GM21825 (cell line): ENCODE measurements around the gene FBXO42.
"Not testable (repeated sequence)": the region's sequence is repeated elsewhere in the genome, so short reads cannot be mapped to it uniquely, and the experiment has no call there.

Experiments
- ATAC-seq: cut with Tn5 transposase; IDR thresholded peaks from one replicate; pipeline ENCODE4 v1.9.1; 2021; ENCODE audit warnings: mild to moderate bottlenecking, moderate library complexity; ENCODE audit not compliant: unreplicated experiment

FBXO42 gene

DNA sequence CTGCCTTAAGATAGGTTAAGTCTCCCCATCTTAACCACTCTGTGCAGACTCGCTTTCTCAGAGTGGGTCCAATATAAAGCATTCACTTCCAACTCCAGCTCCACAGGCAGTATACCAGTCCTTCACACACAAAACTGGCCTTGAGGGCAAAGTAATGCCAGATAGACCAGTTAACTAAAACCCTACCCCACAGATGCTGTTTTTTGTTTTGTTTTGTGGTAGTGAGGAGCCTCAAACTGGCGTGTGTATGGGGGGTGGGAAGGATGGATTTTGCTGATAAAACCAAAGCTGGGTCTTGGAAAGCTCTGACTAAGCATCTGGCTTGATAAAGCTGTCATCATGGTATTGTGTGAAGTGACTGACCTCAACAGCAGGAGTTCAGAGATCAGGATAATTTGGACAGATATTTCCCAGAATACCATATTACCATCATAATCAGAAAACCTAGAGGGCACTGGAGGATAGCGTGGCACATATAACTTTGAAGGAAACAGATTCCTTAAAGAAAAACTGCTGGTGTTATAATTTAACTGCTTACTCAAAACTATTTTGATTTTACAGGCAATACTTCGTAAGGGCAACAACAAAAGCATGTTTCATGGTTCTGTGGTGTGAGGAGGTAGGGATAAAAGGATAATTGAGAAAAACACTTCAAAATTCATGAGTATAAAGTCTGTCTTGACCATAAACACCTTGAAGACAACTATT is 85.7 kb downstream of the FBXO42 start:
- ATAC-seq = no peak

GRCh38 chr1:16262067-16262466 is 90.2 kb downstream of the FBXO42 start:
- ATAC-seq = no peak

DNA sequence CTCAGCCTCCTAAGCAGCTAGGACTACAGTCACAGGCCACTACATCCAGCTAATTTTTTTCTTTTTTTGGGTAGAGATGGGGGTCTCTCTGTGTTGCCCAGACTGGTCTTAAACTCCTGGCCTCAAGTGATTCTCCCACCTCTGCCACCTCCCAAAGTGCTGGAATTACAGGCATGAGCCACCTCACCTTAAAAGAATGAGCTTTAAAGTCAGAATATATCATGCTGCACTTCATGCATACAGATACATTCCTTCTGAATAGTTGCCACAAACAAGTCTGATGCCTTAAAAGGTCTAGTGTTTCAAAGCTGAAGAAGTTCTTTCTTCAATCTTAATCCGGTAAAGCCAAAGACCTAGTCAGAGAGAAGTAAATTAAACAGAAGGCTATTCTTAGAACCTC is 91.5 kb downstream of the FBXO42 start:
- no peak for ATAC-seq

DNA sequence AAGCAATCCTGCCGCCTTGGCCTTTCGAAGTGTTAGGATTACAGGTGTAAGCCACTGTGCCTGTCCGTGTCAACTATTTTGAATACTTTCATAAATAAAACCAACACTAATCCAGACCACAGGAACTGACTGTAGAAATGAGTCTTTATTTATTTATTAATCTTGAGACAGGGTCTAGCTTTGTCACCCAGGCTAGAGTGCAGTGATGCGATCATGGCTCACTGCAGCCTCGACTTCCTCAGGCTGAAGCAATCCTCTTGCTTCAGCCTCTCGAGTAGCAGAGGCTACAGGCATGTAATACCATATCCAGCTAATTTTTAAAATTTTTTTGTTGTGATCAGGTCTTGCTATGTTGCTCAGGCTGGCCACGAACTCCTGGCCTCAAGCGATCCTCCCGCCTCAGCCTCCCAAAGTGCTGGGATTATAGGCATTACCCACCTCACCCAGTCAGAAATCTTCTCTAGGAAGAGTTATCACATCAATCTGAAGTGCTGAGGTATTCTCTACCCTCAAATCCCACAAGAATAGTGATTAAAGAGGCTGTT is 93.6 kb downstream of the FBXO42 start:
- ATAC-seq = no peak

- no peak for ATAC-seq
Measured at GRCh38 chr1:16257968-16258367, 94.3 kb downstream of the FBXO42 start.

- not testable (repeated sequence) for ATAC-seq
Measured at GRCh38 chr1:16257556-16257955, 94.7 kb downstream of the FBXO42 start.

- ATAC-seq = no peak
Measured at GRCh38 chr1:16256478-16256877, 95.8 kb downstream of the FBXO42 start.

DNA sequence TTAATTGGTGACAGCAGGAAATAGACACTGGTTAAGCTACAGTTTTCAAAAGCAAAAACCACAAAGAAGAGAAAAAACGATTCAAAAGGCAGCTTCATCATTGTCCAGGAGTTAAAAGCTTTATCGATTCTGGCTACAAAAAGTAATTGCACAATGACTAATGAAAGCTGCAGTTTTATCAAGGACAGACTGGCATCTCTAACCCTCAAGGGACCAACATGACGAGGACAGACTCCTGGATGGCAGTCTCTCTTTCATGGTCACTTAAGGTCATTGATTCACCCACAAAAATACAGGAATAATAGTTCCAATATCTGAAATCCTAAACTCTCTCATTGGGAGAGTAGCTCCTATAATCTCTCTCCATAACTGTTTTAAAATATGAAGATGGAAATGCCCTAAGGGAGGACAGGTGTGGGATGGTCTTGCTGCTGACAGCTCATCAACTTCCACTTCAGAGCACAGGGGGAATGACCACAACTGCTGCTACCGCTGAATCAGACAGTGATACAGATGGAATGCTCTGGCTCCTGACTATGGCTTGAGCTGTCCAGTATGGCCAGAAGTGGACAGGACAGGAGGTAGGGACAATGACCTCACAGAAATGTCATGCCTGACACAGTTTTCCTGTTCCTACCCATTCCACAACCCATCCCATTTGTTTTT is 97.9 kb downstream of the FBXO42 start:
- ATAC-seq = no peak

- no peak for ATAC-seq
Measured at GRCh38 chr1:16253332-16253922, 98.9 kb downstream of the FBXO42 start.

DNA sequence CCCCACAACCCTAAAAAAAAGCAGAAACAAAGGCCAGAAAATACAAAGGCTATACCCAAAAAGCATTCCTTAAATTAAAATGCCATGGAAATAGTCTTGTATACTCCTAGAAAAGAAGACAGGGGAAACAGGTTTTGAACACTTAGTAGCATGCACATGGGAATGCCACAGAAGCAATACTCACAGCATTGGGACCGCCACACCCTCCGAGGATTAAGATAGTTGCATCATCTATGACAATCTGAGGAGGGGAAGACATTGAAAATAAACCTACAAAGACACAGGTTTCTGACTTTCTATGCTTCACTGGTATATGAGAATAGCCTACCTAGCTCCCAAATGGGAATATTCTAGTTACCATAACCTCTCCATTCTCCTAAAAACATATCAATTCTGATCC is 99.4 kb downstream of the FBXO42 start:
- no peak for ATAC-seq

DNA sequence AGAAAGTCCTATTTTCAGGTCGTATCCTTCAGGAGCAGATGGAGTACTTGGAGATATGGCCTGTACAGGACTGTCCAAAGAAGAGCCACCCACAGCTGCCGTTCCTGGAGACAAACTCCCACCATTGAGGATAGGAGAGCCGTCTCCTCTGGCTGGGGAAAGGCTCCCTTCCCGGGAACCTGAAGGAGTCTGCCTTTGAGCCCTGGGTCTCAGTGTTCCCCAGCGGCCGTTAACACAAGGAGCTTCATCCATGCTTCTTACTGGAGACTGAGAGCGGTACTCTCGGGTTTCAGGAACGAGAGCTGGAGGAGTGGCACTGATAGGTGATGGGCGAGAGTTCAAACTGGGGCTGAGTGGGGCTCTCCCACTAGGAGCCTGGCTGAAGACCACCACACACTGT is 100.9 kb downstream of the FBXO42 start:
- no peak for ATAC-seq

DNA sequence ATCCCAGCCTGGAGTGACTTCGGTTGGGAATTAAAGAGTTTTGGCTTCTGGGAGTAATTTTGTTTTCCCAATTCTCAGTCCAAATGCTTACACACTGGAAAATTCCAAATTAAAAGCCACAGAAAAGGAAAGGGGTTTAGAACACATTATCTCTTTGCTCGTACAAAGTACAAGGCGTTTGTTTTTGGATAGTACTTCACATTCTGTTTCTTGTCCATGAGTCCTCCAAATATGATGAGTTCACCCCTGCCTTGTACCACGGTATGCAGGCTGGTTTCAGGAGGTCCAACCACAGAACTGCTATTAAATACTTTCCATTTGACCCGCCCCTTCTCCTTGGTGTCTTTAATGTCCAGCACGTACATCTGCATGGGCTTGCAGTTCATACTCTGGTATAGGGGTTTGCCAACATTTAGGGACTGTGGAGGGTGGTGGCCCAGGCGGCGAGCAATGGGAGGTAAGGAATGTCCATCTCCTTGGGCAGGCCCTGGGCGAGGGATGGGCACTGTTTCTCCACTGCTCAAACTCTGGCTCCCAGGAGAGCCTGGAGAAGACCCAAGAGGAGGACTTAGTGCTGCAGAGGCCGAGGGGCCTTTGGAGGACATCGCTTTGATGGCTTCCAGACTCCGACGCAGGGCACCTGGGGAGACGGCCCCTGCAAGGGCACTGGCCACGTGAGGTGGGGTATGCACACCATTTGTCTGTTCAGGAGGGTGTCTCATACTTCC is 101.6 kb downstream of the FBXO42 start:
- no peak for ATAC-seq

DNA sequence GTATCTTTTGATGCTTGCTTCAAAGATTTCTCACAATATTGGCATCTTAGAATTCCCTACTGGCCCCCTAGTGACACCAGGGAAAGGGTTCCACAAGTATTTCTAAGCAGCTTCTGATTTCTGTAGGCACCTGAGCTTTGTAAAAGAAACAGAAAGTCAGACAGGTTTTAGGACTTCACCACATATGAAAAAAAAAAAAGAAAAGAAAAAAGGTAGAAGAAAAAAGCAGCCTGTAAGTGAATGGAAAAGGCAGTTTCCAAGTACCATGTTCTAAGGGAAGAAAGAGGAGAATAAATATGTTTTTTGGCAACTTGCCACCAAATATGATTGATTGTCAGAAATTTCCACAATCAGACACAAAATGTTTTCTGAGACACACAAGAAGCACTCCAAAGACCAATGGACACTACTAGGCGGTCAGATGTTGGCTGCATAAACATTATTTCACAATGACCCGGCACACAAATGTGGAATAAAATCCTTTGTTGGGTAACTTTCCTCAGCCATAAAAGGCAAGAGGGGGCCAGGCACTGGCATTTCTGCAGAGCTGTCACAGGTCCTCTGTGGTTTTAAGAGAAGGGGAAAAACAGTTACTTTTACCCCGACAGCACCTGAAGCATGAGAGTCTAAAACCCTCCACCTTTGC is 102.6 kb downstream of the FBXO42 start:
- no peak for ATAC-seq

GRCh38 chr1:16248603-16249516 is 103.4 kb downstream of the FBXO42 start:
- ATAC-seq = no peak

GRCh38 chr1:16248007-16248436 is 104.3 kb downstream of the FBXO42 start:
- no peak for ATAC-seq

GRCh38 chr1:16247441-16247840 is 104.8 kb downstream of the FBXO42 start:
- no peak for ATAC-seq

DNA sequence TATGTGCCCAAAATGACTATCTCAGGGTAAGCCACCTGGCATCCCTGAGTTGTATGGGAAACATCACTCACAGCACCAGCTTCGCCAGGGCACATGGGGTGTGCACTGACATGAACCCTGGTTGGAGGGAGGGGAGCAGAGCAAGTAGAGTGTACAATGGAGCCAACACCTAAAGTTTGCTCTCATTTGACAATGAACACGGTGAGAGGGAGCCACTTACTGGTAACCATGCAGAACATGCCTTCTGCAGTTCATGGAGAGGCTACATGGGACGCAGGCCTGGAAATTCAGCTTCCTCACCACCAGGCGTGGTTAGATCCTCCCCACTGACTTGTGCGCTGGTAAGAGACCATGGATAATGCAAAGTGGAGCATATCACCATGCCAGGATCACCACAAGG is 105.3 kb downstream of the FBXO42 start:
- ATAC-seq = no peak

DNA sequence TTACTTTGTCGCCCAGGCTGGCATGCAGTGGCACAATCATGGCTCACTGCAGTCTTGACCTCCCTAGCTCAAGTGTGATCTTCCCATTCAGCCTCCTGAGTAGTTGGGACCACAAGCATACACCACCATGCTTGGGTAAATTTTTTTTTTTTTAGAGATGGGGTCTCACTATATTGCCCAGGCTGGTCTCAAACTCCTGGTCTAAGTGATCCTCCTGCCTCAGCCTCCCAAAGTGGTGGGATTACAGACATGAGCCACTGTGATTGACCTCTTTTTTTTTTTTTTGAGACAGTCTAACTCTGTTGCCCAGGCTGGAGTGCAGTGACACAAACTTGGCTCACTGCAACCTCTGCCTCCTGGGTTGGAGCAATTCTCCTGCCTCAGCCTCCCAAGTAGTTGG is 106.0 kb downstream of the FBXO42 start:
- ATAC-seq = not testable (repeated sequence)

DNA sequence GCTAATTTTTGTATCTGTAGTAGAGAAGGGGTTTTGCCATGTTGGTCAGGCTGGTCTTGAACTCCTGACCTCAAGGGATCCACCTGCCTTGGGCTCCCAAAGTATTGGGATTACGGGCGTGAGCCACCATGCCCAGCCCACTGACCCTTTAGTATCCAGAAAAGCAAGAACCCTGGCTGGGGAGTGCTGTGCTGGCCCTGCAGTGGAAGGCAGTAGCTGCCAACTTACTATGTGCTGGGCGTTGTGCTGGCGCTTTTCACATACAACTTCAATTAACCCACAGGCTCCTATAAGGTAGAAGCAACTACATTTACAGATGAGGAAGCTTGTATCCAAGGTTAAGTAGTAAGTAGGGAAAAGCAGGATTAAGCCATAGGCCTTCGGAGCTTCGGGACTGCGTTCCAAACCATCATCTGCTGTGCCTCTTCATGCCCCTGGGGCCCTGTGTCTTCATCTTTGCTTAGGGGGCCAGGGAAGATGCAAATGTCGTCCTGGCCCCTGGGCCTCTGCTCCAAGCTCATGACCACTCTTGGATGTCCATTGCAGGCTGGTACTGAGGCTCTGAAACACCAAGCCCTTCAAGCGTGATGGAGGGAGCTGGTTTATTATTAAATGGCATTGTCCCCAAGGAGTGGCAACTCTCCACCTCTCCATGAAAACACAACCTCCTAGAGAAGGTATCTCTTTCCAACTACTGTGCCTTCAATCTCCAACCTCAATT is 106.6 kb downstream of the FBXO42 start:
- no peak for ATAC-seq
